HG03135 (cell line): Measurements from ENCODE around the gene PEX5L.
"Not testable (repeated sequence)": the region's sequence is repeated elsewhere in the genome, so short reads cannot be mapped to it uniquely, and the experiment has no call there.

Experiments
- ATAC-seq: cut with Tn5 transposase; IDR thresholded peaks from one replicate; pipeline ENCODE4 v1.9.1; 2021; ENCODE audit warnings: mild to moderate bottlenecking, moderate library complexity; ENCODE audit not compliant: unreplicated experiment

The PEX5L gene

GRCh38 chr3:180011927-180012326 lies 24.8 kb downstream of the PEX5L start:
- no peak for ATAC-seq

GRCh38 chr3:180008318-180008717 lies 28.4 kb downstream of the PEX5L start:
- not testable (repeated sequence) for ATAC-seq

- no peak for ATAC-seq
These were observed 32.2 kb downstream of the PEX5L start for GRCh38 chr3:180004542-180004941.

GRCh38 chr3:180002006-180002405 lies 34.7 kb downstream of the PEX5L start:
- ATAC-seq = no peak

GRCh38 chr3:180000500-180000899 lies 36.2 kb downstream of the PEX5L start:
- no peak for ATAC-seq

DNA sequence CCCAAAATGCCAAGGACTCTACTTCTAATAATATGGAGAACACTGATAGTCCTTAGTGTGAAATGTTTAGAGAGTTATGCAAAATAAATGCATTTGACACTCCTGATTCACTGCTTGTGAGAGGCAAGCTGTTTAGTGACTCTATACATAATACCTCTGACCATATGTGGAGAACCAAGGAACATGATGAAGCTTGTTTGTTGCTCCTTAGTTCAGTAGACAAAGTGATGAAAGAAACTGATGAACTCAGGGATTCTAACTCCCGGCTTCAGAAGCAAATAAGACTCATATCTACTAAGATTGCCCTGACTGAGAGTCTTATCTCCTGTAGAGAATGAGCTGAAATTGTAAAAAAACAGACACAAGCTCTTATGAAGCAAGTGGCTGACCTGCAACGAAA lies 41.3 kb downstream of the PEX5L start:
- ATAC-seq = no peak

DNA sequence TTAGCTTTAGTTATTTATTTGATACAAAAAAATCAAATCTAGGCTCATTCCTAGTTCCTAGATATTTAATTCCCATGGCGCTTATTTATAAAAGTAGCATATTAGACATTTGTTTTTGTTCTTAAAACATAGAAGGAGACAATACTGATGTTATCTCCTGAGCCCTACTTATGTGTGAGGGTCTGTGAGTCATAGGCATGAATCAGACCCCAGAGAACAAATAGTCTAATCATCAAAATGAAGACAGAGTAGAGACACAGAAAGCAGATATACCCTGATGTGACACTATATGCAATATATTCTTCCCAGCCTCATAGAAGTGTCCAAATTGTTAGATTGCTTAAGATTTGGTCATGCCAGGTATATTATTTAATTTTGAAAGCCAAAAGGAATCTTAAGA lies 44.9 kb downstream of the PEX5L start:
- no peak for ATAC-seq

GRCh38 chr3:179991104-179991503 lies 45.6 kb downstream of the PEX5L start:
- ATAC-seq = no peak

- no peak for ATAC-seq
These were observed 55.1 kb downstream of the PEX5L start for GRCh38 chr3:179981646-179982045.

- no peak for ATAC-seq
These were observed 59.4 kb downstream of the PEX5L start for GRCh38 chr3:179977356-179977755.

DNA sequence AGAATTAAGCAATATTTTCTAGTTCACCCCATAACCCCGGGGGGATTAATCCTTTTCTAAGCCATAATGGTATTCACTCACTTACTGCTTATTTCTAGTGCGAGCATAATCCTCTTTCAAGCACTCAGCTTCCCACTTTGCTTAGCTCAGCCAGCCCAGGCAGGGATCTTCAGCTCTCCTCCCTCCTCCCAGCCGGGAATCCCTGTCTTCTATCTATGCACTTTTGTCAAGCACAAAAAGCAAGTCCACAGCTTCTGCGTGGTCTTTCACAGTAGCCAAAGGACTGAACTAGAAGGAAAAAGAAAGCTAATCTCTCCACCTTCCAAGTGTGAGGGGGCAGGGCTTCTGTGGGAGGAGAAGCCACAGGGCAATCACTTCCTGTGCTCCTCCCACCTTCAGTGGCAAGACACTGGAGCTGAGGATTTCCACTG lies 62.8 kb downstream of the PEX5L start:
- no peak for ATAC-seq

- ATAC-seq = no peak
These were observed 63.8 kb downstream of the PEX5L start for GRCh38 chr3:179972881-179973423.

GRCh38 chr3:179971280-179971679 lies 65.5 kb downstream of the PEX5L start:
- ATAC-seq = no peak

DNA sequence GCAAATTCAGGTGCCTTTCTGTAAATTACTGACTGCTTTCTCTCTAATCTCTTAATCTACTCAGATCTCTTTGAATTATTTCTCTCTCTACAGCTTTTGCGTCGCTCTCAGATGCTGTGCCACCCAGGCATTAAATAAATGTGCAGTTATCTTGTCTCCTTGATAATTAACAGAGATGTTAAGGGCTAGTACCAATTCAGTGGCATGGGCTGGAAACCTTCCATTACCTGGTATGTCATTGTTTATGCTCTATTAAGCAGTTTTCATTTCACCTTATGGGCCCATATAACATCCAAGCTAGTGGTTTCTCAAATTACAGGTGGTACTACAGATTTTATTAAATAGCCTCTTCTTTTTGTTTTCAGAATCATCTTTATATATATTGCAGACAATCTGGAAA lies 66.0 kb downstream of the PEX5L start:
- no peak for ATAC-seq

DNA sequence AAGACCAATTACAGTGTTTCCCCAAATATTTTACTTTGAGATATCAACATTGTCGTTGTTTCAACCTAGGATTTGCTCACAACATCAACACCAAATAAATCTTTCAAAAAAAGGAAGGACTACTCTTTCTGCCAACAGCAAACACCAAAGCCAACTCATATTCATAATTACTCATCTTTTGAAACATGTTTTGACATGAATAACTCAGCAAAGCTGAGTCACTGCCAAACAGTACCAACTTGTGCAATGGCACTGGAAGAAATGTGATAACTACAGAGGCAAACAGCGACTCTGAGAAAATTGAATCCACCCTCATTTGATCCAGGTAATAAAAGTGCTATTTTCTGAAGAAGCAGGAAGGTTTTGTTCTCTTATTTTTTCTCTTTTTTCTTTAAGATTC lies 67.2 kb downstream of the PEX5L start:
- ATAC-seq = no peak

DNA sequence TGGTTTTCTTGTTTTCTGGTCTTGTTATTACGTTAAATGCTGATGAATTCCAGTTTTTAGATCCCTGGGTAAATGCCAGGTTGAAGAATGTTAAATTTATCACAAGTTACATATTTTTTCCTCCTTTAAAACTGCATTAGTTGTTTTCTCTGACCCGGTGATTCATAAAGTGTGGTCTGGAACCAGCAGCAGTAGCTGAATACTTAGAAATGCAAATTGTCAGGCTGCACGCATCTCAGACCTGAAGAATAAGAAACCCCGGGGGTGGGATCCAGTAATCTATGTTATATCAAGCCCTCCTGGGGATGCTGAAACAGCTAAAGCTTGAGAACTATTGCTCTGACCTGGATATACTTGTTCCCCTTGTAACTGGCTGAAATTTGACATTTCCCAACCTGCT lies 69.1 kb downstream of the PEX5L start:
- peak; percentile 88 for ATAC-seq

GRCh38 chr3:179964890-179965289 lies 71.8 kb downstream of the PEX5L start:
- ATAC-seq = no peak

- ATAC-seq = no peak
These were observed 73.9 kb downstream of the PEX5L start for GRCh38 chr3:179962629-179963387.

DNA sequence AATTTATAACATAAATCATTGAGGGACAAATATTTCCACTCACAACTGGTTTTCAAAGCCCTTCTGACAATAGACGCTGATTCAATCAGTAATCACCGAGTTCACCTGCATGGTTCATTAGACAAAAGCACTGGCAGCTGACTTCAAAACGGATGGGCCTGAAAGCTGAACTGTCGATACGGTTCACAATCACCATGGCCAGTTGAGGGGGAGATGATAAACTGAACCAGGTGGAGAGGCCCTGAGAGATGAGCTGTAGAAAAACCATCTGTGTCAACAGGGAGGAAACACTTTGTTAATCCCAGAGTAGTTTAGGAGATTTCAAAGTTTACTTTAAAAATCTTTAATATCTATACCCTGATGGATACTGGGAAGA lies 75.0 kb downstream of the PEX5L start:
- peak; percentile 62 for ATAC-seq

GRCh38 chr3:179961071-179961702 lies 75.5 kb downstream of the PEX5L start:
- peak; percentile 18 for ATAC-seq

GRCh38 chr3:179958759-179959158 lies 78.0 kb downstream of the PEX5L start:
- ATAC-seq = no peak

- ATAC-seq = no peak
These were observed 78.6 kb downstream of the PEX5L start for GRCh38 chr3:179958143-179958542.
